Measurements from ENCODE around the gene ARHGAP18.
"Not testable (repeated sequence)": the region's sequence is repeated elsewhere in the genome, so short reads cannot be mapped to it uniquely, and the experiment has no call there.

The ARHGAP18 gene

DNA sequence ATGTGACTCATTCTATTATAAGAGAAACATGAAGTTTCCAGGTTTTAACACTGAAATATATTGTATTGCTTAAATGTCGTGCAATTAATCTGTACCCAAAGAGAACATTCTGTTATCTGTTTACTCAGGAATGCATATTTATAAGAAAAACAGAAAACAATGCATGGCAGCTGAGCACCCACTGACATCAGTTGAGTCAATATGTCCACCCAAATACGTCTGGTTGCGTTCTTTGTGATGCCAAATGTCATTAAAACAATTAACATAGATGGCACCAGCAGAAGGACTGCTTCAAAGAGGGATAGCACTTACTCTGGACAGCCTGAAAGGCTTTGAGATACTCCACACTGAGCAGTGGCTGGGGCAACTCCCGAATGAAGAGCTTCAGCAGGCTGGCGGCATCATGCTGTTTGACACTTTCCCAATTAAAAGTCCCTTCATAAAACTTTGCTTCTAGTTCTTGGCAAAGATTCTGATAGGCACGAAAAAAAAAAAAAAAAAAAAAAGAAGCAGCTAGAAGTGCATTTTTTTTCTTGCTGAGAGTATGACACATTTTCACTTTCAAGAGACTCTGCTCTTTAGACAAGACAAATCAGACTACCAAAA lies 102.3 kb downstream of the ARHGAP18 start:
- DNase-seq: no peak

DNA sequence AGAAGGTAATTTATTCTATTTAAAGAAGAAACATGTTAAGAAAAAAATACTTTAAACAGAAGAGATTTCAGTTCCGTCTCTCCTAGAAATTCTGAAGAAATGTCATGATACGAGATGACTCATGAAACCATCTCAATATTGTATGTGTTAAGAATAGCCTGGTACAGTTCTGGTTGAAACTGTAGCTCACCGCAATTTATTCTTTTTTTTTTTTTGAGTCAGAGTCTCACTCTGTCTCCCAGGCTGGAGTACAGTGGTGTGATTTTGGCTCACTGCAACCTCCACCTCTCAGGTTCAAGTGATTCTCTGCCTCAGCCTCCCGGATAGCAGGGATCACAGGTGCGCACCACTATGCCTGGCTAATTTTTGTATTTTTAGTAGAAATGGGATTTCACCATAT lies 103.3 kb downstream of the ARHGAP18 start:
- DNase-seq: no peak

DNA sequence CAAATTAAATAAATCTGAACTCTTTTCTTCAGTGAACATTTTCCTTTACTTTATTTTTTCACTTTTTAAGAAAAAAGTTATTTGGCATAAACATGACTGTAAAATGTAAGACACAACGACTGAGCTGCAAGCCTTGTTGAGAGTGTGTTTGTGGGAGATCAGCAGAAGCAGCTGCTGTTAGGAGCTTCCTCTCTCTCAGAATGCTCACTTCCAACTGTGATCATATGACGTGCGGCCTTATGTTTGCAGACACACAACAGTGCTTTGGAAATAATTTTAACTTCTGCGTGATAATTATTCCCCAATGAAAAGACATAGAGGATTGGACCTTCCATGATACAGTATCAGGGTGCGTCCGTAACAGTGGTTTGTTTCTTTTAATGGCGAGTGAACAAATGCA lies 104.0 kb downstream of the ARHGAP18 start:
- no peak for DNase-seq

DNA sequence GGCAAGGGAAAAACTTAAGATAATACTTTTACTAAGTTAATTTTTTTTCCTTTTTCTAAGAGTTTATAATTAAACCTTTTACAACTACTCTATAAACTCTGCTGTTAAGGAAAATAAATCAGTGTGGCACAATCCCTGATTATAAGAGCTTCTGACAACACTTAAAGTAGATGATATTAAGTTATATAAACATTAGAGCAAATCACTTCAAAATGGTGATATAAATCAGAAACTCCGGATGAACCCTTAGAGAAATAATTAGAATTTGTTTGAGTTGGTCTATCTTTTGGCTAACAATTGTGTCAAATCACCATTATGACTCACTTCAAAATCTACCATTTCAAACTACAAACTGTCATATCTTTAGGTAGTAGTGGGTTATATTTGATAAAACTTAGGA lies 104.9 kb downstream of the ARHGAP18 start:
- no peak for DNase-seq

DNA sequence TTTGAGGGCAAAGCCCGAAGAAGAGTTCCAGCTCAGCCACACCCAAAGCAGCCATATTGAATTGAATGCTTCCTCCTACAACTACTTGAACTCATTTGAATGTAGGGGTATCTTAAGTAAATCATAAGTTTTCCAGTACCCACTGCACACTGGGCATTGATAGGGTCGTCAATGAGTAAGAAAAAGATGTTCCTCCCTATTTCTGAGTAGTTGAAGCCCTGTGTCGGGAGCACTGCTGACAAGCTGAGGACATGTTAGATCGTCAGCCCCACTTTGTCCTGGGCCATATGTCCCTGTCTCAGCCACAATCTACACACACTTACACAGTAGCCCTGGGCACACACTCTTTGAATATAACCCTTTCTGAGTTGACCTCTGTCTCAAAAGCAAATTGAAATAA lies 105.7 kb downstream of the ARHGAP18 start:
- no peak for DNase-seq

DNA sequence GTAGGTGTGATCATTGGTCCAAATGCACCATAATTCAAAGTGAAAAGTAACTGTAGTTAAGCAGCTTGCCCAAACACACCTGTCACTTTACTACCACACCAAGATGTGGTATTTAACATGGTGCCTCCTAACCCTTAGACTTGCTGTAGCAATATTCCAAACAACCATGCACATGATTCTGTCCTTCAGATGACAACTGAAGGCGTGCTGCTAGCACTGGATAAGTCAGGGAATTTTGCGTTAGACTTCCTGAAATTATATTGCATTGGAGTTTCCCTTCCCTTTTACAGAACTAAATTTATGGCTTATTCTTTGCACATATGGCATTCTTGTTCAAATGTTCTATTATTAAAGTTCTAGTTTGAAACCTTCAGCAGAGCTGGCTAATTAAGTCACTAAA lies 106.2 kb downstream of the ARHGAP18 start:
- no peak for DNase-seq

DNA sequence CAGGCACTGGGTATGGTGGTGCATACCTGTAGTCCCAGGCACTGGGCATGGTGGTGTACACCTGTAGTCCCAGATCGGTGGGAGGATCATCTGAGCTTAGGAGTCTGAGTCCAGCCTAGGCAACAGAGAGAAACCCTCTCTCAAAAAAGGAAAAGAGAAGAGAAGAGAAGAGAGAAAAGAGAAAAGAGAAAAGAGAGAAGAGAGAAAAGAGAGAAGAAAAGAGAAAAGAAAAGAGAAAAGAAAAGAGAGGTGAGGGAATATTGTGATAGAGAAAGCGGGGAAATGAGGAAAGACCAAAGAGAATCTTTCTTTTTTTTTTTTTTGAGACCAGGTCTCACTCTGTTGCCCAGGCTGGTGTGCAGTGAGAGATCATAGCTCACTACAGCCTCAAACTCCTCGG lies 108.7 kb downstream of the ARHGAP18 start:
- no peak for DNase-seq

DNA sequence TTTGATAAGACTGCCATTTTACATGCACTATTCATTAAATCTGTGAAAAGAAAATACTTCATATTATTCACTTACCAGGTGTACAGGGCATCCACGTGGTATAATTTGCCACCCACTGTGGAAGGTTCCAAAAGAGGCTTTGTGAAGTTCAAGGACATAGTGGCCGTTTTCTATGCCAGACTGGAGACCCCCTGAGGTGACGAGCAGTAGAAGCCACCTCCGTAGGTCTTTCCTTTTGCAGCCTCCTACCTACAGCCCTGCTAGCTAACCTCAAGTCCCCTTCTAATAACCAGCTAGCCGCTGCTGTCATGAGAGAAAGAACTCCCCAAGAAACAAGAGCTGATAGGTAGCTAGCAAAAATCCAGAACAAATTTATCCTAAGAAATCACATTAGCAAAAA lies 110.5 kb downstream of the ARHGAP18 start:
- no peak for DNase-seq

DNA sequence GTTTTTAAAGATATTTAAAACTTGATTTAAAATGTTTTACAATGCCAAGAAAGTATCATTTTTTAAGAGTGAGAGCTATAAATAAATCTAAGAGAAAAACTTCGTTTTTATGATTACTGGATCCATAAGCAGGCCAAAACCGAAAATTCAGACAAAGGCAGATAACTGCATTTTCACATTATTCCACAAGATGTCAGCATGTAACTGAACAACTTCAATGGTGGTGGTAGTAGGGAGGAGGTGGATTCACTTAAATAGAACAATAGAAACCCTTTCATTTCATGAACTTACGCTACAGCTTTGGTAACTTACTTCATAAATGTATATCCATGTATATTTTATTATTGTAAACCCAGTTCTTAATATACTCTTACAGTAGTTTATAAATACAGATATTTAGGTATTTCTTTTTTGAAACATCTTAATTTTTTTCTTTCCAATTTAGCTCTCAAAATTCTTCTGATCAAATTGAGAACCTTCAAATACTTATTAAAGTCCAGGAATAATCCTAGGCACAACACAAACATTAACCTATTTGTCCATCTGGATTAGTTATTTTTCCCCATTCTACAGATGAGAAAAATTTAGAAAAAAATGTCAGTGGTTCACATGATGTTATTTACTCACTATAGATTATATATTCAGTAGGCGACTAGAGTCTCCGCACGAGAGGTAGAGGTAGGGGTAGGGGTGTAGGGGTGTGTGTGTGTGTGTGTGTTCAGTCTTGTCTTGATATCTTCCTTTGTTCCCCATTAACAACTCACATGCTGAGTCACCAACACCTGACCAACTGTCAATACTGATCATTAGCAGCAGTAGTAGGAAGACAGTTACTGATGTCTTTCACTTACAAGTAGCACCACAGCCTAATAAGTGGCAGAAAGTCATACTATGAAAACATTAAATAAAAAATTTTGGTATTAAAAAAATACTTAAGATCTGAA lies 111.5 kb downstream of the ARHGAP18 start:
- no peak for DNase-seq

DNA sequence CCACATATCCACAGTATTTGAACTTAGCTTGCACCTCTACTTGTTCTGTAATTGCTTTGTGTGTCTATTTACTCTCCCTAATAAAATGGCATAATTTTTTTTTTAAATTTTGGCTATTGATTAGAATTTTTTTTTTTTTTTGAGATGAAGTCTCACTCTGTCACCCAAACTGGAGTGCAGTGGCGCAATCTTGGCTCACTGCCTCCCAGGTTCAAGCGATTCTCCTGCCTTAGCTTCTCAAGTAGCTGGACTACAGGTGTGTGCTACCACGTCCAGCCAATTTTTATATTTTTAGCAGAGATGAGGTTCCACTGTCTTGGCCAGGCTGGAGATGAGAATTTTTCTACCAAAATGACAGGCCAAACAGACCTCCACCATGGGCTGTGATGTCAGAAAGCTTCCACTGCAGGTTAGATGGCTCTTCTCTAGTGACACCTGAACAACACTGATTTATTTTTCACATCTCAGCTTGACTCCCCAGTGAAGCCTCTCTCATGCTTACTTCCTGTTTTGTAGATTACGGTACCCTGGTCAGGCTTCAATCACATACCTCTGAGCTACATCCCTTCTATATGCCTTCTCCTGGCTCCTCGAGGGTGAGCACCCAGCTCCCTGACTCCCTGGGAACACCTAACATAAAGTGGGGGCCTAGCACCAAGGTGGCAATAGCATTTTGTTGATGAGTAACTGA lies 112.8 kb downstream of the ARHGAP18 start:
- no peak for DNase-seq

DNA sequence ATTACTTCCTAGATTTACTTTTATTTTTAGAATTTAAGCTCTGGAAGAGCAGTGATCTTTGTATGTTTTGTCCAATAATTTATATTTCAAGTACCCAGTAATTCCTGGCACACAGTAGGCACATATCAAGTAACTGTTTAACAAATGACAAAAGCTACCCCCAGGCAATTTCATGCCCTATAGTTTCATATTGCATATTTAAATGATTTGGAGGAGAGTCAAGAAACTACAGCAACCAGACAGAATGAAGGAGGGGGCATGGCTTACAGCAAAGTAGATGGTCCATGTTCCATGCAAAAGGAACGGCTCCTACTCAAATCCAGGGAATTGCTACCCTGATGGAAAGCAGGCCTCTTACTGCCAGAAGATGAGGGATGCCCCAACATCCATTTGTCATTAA lies 113.5 kb downstream of the ARHGAP18 start:
- DNase-seq: no peak

DNA sequence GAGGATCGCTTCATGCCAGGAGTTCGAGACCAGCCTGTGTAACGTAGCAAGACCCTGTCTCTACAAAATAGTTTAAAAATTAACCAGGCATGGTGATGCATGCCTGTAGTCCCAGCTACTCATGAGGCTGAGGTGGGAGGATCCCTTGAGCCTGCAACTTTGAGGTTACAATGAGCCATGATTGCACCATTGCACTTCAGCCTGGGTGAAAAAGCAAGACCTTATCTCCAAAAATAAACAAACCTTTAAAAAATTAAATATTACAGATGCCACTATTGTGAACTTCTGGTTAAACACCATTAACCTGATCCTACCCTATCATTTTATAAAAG lies 116.8 kb downstream of the ARHGAP18 start:
- no peak for DNase-seq

DNA sequence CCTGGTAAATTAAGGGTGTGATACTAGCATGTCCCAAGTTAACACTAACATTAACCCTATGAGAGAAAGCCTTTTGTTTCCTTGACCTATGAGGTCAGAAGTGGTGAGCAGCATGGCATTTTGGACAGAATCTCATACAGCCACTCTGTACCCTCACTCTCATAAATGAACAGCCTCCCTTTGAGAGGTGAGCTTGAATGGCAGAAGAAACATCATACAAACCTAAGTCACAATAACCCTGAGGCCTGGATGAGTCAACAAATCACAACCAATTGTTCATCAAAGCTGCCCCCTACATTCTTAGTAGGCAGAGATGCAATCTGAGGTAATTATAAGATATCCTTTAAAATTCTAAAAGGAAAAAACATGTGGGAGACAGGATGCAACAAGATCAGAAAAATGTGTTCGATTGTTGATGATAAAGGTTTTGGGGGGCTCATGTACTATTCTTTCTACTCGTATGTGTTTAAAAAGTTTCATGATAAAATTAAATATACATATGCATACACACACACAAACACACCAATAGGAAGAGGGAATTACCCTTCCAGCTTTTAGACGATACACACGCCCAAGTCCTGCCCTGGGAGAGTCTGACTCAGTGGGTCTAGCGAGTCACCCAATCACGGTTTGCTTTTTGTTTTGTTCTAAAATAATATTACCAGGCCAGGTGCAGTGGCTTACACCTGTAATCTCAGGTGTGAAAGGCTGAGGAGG lies 117.3 kb downstream of the ARHGAP18 start:
- no peak for DNase-seq

DNA sequence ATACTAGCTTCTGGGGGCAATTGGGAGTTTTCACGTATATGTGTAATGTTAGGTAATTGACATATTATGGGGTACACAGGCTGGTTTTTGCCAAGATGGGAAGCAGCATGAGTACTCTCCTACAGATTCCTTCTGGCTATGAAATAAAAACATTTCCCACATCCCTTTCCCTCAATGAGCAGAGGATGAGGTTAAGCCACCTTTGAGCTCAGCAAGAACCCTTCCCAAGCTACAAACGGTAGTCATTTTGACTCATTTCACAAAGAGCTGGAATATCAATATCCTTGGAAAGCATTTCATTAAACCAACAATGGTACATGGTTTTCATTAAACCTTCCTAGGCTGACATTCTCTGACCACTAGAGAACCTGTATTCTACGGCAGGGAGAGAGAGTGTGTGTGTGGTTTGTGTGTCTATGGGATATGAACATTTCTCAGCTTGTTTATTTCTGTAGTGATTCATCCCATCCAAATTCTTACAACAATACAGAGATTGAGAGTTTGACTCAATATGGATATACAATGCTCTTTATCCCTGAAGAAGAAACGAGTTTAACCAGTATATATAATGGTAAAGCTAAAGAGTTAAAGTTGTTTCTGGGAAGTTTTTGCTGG lies 119.5 kb downstream of the ARHGAP18 start:
- no peak for DNase-seq

DNA sequence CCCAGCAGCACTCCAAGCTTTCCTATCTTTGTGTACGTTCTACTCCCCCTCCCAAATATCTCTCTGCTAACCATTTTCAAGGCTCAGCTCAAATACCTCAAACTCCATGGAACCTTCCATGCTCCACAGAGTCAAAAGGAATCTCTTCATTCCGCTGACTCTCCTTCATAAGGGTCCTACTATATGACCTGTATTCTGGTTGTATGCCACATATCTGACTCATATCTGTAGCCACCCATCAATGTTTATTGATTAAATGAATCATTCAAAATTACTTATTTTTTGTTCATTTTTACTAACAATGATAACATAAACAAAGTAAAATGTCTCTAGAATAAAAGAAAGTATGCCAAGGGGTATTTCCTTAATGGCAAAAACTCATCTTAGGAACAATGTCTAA lies 123.2 kb downstream of the ARHGAP18 start:
- DNase-seq: no peak

DNA sequence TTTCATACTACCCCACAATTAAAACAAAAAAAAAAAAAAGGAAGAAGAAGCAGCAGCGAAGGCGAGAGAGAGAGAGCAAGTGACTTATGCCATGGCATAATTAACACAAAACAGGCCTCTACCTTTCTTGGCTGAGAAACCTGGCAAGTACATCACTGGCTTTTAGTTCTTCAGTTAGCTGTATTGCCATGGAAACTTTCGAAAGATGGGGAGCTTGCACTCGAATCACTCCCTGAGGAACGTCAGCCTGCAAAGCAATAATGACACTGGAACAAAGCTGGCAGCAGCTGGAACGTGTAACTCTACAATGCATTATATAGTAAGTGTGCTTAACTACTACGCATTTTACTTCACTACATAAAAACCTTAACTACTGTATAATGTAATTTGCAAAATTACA lies 126.1 kb downstream of the ARHGAP18 start:
- DNase-seq: no peak

DNA sequence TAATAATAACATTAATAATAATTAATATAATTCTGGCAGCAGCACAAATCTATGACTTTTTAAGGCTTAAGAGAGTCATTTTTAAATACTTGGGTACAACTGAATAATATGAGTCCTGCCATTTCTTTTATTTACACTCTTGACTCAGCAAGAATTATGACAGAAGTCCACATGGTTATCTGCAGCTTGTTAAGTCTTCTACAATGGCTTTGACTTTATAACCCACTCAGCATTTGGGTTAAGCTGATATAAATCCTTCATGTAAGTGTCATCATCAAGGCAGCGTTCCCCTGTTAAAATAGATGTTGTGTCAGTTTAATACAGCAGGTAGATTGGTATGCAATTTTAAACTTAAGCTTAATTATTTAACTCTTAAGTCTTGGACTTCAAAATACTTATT lies 131.7 kb downstream of the ARHGAP18 start:
- no peak for DNase-seq

DNA sequence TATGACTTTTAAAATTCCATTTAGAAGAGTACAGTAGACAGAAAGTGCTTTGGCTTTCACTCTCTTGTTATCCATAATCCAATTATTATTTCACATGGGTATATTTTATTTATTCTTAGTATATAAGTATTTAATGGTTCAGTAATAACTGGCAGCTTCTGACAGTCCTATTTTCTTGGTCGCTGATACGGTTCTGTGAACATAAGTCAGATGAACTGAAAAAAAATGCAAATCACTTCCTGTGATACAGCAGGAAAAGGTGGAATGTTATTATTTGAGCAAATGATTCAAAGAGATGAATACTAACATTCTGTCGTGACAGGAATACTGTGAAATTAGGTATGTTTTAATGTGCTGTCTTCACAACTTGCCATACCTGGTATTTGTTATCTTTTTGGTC lies 132.3 kb downstream of the ARHGAP18 start:
- no peak for DNase-seq

DNA sequence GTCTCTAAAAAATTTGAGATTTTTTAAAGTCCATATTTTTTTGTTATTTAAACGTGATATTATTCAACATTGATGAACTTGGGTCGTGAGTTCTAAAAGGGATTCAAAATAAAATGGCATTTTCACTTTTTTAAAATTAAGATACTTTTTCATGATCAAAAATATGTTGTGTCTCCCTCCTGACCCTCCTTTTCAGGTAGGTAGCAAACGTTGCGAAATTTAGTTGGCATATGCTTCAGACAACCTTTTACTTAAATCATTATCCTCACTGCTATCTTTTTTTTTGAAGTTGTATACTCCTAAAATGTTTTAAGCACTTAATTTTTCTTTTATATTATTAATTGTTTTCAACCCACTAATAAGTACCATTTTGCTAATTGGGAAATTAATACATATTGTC lies 133.5 kb downstream of the ARHGAP18 start:
- no peak for DNase-seq

DNA sequence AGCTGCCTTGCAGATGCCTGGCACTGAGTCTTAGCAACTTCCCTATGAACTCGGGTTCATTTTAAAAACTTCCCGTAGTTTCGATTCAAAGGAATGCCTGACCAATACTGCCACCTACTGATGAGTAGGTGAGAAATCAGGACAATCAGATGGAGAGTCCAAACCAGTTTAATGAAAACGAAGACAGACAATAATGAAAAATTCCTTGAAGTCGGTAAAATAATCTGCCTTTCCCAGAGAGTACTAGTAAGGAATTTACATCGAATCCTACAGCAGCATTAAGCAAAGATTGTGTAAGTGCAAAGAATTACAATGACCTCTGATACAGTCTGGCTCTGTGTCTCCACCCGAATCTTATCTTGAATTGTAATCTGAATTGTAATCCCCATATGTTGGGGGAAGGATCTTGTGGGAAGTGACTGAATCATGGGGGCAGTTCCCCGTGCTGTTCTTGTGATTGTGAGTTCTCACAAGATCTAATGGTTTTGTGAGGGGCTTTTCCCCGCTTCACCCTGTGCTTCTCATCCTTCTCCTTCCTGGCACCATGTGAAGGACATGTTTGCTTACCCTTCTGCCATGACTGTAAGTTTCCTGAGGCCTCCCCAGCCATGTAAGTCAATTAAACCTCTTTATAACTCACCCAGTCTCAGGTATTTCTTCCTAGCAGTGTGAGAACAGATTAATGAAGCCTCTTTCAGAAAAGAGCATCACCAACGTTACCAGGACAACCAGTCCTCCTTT lies 134.4 kb downstream of the ARHGAP18 start:
- no peak for DNase-seq

DNA sequence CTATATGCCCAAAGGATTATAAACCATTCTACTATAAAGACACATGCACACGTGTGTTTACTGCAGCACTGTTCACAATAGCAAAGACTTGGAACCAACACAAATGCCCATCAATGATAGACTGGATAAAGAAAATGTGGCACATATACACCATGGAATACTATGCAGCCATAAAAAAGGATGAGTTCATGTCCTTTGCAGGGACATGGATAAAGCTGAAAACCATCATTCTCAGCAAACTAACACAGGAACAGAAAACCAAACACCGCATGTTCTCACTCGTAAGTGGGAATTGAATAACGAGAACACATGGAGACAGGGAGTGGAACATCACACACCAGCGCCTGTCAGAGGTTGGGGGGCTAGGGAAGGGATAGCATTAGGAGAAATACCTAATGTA lies 135.4 kb downstream of the ARHGAP18 start:
- not testable (repeated sequence) for DNase-seq

DNA sequence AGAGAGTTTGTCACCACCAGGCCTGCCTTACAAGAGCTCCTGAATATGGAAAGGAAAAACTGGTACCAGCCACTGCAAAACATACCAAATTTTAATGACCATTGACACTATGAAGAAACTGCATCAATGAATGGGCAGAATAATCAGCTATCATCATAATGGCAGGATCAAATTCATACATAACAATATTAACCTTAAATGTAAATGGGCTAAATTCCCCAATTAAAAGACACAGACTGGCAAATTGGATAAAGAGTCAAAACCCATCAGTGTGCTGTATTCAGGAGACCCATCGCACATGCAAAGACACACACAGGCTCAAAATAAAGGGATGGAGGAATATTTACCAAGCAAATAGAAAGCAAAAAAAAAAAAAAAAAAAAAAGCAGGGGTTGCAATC lies 139.0 kb downstream of the ARHGAP18 start:
- DNase-seq: not testable (repeated sequence)

All from activated CD4-positive, alpha-beta T cell treated with anti-CD3 and anti-CD28 coated beads, Interleukin-2, amount 50 U/mL, for 4 hours (primary cell).